SH-SY5Y (cell line): Measurements from ENCODE around the gene TFDP1.

Experiments
- GATA2 ChIP-seq: IDR thresholded peaks from 2 replicates; pipeline ENCODE4 v1.6.1; 2011; ENCODE audit warnings: mild to moderate bottlenecking, low read depth, low read length
- GATA3 ChIP-seq: IDR thresholded peaks from 2 replicates; pipeline ENCODE4 v1.6.1; 2011; ENCODE audit warnings: low read depth, mild to moderate bottlenecking, low read length, moderate library complexity

GRCh38 chr13:113612607-113613006 is 28.1 kb downstream of the TFDP1 start:
- no peak for TF ChIP-seq GATA3
- no peak for TF ChIP-seq GATA2
